GM12801 (cell line): ENCODE results near the gene DEFB124.

Source experiments
- CTCF ChIP-seq: IDR thresholded peaks from one replicate; pipeline ENCODE4 v1.5.1; 2011; ENCODE audit warnings: control low read depth; ENCODE audit not compliant: insufficient read length; ENCODE audit errors: extremely low read depth

DEFB124 gene

GRCh38 chr20:31476294-31476585 is 1.3 kb upstream of the DEFB124 start:
- TF ChIP-seq CTCF: no peak

- TF ChIP-seq CTCF: no peak
Measured at GRCh38 chr20:31475472-31476293, 756 bp upstream of the DEFB124 start.

GRCh38 chr20:31474097-31474436 is 860 bp downstream of the DEFB124 start:
- TF ChIP-seq CTCF: no peak

GRCh38 chr20:31473331-31474096 is 1.4 kb downstream of the DEFB124 start:
- no peak for TF ChIP-seq CTCF

- no peak for TF ChIP-seq CTCF
Measured at GRCh38 chr20:31472395-31473330, 2.3 kb downstream of the DEFB124 start.

GRCh38 chr20:31454361-31454760 is 20.6 kb downstream of the DEFB124 start:
- no peak for TF ChIP-seq CTCF

- TF ChIP-seq CTCF: no peak
Measured at GRCh38 chr20:31452575-31452974, 22.4 kb downstream of the DEFB124 start.
